ENCODE data around the gene FAM168A. TPM values are rescaled to one million over a fixed set of nuclear protein-coding genes. Genes with fewer than 3 reads are reported as not detected.

The FAM168A gene
- polyA plus RNA-seq, 6 donors from 2014 or later: 0.04 to 4.1 (median 2.4) TPM

DNA sequence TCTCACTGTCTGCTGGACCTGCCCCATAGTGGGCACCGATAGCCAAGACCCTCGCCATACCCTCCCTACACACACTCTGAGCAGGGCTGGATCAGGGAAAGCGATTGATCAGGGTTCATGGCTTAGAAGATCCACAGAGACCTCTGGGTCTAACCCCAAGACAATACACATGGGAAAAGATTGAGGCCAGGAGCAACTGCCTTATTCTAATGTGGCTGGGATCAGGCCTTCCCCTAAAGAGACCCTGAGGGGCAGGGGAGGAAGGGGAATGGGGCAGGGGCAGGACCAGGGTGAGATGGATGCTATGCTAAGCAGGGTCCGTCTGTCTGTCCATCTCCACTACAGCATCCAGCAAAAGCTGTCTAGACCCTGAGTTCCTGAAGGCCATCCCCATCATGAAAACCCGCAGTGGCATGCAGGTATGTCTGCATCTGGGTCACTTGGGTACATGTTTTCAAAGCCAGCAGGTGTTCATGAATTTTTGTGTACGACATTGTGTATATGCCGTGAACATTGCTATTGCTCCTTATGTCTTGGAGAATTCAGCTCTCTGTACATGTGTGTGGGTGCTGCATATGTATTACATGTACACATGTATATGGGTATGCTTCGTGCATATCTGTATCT is 237.1 kb downstream of the FAM168A start:
- Mint-ChIP-seq H3K4me3 (peak overlapping the region in 1 of 8 donors; percentile 53), H3K9me3 (no peaks in the 10 kb centered on the region), H3K27ac (no peak overlapping the region), H3K27me3 (no peaks in the 10 kb centered on the region), H3K4me1 (peaks cover 18 to 29% (median 22%) of the 10 kb centered on the region in 3 donors), H3K36me3 (no peaks in the 10 kb centered on the region)
- DNase-seq (no peak), ATAC-seq (ENCODE audit: low read depth in 2 of 2) (no peak)

DNA sequence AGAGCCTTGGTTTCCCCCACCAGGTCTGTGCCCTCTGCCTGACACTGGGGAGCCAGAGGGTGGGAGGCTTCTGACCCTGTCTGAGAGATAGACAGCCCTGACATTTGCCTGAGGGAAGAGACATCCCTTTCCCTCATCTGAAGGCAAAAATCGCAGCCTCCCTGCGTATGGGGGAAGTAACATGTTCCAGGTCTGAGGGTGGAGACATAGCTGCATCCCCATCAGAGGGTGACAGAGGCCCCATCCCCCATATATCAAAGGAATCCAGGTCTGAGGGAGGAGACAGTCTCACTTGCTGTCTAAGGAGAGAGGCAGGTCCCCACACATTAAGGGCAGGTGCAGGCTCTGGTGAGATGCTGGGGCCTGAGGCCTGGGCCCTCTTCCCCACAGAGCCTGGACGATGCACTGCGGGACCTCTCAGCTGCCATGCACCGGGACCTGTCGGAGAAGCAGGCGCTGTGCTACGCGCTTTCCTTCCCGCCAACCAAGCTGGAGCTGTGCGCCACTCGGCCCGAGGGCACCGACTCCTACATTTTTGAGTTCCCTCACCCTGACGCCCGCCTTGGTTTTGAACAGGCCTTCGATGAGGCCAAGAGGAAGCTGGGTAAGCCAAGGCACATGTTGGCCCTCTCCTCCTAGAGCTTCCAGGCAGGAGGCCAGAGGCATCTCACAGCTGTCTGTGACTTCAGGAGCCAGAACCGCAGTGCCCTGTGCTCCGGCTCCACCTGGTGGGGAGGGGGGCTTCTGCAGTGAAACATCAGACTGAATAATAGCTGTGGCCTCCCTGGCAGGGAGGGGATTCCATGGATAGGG is 237.8 kb downstream of the FAM168A start:
- H3K4me3 Mint-ChIP-seq: no peak overlapping the region
- peaks cover 14 to 21% (median 19%) of the 10 kb centered on the region in 3 donors for H3K4me1 Mint-ChIP-seq
- H3K27ac Mint-ChIP-seq: no peak overlapping the region
- H3K9me3 Mint-ChIP-seq: no peaks in the 10 kb centered on the region
- DNase-seq (no peak), ATAC-seq (ENCODE audit: low read depth in 2 of 2) (peak; percentile 55 to 60)
- H3K27me3 Mint-ChIP-seq: no peaks in the 10 kb centered on the region
- H3K36me3 Mint-ChIP-seq: no peaks in the 10 kb centered on the region

DNA sequence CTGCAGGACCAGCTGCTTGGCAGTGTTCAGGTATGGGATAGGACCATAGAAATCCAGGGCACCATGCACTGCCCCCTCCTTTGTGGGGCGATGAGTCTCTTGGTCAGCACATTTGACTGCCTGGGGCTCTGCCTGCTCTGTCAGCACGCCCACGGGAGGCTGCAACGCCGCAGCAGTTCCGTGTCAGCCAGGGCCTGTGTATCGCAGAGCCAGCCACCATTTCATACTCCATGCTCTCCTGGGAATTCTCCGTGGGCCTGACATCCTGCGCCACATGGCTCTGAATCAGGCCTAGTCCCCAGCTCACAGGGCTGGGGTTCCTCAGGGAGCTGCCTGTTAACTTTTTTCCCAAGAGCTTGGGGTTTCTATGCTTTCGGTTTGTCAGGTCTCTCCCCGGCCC is 238.6 kb downstream of the FAM168A start:
- H3K4me3 Mint-ChIP-seq: no peak overlapping the region
- H3K27ac Mint-ChIP-seq: no peak overlapping the region
- H3K4me1 Mint-ChIP-seq: peaks cover 7 to 13% (median 13%) of the 10 kb centered on the region in 3 donors
- no peaks in the 10 kb centered on the region for H3K36me3 Mint-ChIP-seq
- H3K27me3 Mint-ChIP-seq: no peaks in the 10 kb centered on the region
- DNase-seq (no peak), ATAC-seq (ENCODE audit: low read depth in 2 of 2) (no peak)
- H3K9me3 Mint-ChIP-seq: no peaks in the 10 kb centered on the region

DNA sequence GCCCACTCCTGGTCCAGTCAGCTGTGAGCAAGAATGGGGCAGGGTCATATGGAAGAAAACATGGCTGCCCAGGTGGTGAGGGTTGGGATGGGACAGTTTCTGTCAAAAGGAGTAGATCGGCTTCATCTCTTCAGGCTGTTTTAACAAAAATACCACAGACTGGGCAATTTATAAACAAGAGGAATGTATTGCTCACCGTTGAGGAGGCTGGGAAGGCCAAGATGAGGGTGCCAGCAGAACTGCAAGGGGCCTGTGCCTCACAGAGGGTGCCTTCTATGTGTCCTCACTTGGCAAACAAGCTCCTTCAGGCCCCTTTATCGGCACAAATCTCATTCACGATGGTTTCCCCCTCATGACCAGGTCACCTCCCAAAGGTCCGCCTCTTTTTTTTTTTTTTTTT is 239.8 kb downstream of the FAM168A start:
- Mint-ChIP-seq H3K4me1 (peaks cover 0 to 7% (median 5%) of the 10 kb centered on the region in 3 donors), H3K36me3 (no peaks in the 10 kb centered on the region), H3K4me3 (no peak overlapping the region), H3K9me3 (no peaks in the 10 kb centered on the region), H3K27me3 (no peaks in the 10 kb centered on the region), H3K27ac (no peak overlapping the region)
- ATAC-seq (ENCODE audit: low read depth in 2 of 2) (no peak), DNase-seq (no peak)

DNA sequence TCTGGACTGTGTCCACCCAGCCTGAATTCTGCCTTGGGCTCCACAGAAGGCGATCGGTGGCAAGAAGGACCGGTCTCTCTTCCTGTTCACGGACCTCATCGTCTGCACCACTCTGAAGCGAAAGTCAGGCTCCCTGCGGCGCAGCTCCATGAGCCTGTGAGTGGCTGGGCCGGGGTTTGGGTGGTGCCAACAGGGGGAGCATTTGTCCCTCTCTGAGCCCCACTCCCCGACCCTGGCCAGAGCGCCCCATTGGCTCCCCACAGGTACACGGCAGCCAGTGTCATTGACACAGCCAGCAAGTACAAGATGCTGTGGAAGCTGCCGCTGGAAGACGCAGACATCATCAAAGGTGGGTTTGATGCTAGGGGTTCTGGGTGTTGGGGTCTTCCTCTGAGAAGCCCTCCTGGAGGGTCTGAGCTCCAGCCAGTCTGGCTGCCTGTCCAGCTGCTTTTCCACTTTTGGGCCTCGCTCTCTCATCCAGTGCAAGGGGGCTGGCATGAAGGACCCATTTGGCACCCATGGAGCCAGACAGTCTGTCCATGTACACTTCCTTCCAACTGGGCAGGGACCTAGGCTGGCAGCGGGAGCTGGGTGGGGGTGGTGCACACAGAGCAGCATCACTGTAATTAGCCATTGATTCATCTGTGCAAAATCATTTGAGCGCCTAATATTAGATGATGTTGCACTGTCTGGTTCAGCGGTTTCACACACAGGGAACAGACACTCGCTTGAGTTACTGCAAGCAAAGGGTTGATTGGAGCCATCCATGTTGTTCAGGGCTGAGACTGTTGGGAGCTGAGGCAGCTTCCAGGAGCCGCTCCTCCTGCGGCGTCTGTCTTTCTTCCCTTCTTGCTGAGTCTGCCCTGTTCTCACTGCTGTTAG is 240.7 kb downstream of the FAM168A start:
- peak overlapping the region in 1 of 6 donors; percentile 47 for H3K27ac Mint-ChIP-seq
- no peak overlapping the region for H3K4me3 Mint-ChIP-seq
- H3K9me3 Mint-ChIP-seq: no peaks in the 10 kb centered on the region
- H3K36me3 Mint-ChIP-seq: no peaks in the 10 kb centered on the region
- no peak for DNase-seq
- ATAC-seq (ENCODE audit: low read depth in 2 of 2): no peak
- peaks cover 0 to 5% (median 3%) of the 10 kb centered on the region in 3 donors for H3K4me1 Mint-ChIP-seq
- H3K27me3 Mint-ChIP-seq: no peaks in the 10 kb centered on the region

DNA sequence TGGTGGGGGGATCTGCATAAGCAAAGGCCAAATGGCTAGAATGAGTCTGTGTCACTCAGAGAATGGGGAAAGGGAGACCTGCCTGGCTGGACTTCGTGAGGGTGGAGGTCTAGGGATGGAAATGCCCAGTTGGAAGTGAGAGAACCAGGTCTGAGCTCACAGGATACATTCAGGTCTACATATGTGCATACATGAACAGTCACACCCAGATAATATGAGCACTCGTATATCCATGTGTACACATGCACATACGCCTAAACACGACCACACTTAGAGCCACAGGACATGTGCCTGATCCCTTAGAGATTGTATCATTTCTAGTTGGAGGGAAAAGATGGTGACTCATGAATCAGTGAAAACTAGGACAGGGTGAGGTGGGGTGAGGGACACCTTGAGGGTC is 242.8 kb downstream of the FAM168A start:
- DNase-seq (no peak), ATAC-seq (ENCODE audit: low read depth in 2 of 2) (no peak)
- Mint-ChIP-seq H3K4me1 (peaks cover 2 to 12% (median 11%) of the 10 kb centered on the region in 3 donors), H3K36me3 (no peaks in the 10 kb centered on the region), H3K27me3 (no peaks in the 10 kb centered on the region), H3K27ac (peak overlapping the region in 1 of 6 donors; percentile 24), H3K9me3 (no peaks in the 10 kb centered on the region), H3K4me3 (no peak overlapping the region)

DNA sequence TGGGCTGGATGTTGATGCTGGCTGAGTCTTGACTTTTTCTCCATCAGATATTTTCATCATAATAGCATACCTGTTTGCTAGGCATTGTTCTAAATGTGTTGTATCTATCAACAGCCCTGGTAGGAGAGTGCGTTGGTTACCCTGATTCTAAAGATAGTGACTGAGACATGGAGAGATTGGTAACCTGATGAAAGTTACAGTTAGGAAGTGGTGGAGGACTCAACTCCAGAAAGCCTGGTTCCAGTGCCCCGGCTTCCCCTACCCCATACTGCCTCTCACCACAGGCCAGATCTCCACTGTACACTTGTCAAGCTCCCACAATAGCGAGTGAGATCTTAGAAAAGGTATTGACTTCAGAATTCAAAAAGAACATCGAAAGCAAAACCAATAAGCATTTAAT is 244.5 kb downstream of the FAM168A start:
- H3K4me1 Mint-ChIP-seq: peaks cover 2 to 12% (median 11%) of the 10 kb centered on the region in 3 donors
- H3K27ac Mint-ChIP-seq: peak overlapping the region in 2 of 6 donors; percentile 22 to 40
- H3K36me3 Mint-ChIP-seq: no peaks in the 10 kb centered on the region
- no peaks in the 10 kb centered on the region for H3K27me3 Mint-ChIP-seq
- no peaks in the 10 kb centered on the region for H3K9me3 Mint-ChIP-seq
- no peak for DNase-seq
- no peak overlapping the region for H3K4me3 Mint-ChIP-seq
- ATAC-seq (ENCODE audit: low read depth in 2 of 2): no peak

DNA sequence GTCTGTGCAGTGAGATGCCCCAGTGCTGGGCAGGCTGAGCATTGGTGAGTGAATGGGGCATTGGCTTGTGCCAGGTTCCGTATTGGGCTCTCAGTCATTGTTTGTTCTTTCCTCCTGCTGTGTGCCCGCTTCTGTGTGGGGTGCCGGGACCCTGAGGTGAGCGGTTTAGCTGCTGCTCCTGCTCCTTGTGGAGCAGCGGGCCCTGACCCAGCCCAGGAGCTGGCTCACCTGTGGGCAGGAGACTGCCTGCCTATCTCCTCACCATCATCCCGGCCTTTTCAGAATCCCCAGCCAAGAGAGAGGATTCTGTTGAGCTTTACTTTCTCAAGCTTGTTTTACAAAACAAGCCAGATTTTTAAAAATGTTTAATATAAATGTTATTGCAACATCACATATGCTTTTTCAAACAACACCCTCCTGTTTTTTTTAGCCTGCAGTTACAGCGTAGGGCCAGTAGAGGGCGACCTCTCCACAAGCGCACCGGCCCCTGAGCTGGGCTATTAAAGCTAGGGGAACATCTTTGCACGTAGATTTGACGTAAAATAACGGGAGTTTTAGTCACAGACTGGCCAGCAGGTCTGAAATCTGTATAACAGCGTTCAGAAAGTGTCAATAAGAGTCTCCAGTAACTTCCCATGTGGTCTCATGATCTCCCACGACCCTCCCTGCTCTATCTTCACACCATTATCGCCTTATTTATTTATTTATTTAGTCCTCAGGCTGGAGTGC is 246.8 kb downstream of the FAM168A start:
- ATAC-seq (ENCODE audit: low read depth in 2 of 2): peak; percentile 96 to 97
- DNase-seq: peak; percentile 70
- Mint-ChIP-seq H3K27ac (peak overlapping the region in 5 of 6 donors; percentile 72 to 91 (median 87)), H3K4me1 (peaks cover 2 to 11% (median 7%) of the 10 kb centered on the region in 3 donors), H3K4me3 (peak overlapping the region in 1 of 8 donors; percentile 74), H3K9me3 (no peaks in the 10 kb centered on the region), H3K27me3 (peaks cover 0 to 18% (median 0%) of the 10 kb centered on the region in 3 donors), H3K36me3 (no peaks in the 10 kb centered on the region)

Other genes starting within 250 kb of the FAM168A start
- gene RELT, start 221.7 kb downstream of the FAM168A start, polyA plus RNA-seq (ENCODE audit: low read depth in 6 of 6): 10 to 100 TPM; 16.3 to 35.1 (median 21.2) TPM
- gene PLEKHB1, start 48.5 kb upstream of the FAM168A start, polyA plus RNA-seq (ENCODE audit: low read depth in 6 of 6): 10 to 100 TPM in 2 of 6 donors, 1 to 10 TPM in 4; 3.8 to 15.6 (median 8.5) TPM
- 10 to 100 TPM; 73.5 to 94.5 (median 84.2) TPM for gene RAB6A, start 163.0 kb upstream of the FAM168A start, polyA plus RNA-seq (ENCODE audit: low read depth in 6 of 6)
- gene MRPL48, start 189.8 kb upstream of the FAM168A start, polyA plus RNA-seq (ENCODE audit: low read depth in 6 of 6): 10 to 100 TPM; 54.8 to 91.9 (median 60.3) TPM